Suprapubic skin (tissue), 4 donors: ENCODE results near the gene DHRS7. TPM values are rescaled to one million over a fixed set of nuclear protein-coding genes. Genes with fewer than 3 reads are reported as not detected.

Experiments
- DNase-seq, 2 donors: peaks; one replicate each; pipeline ENCODE4 v3.0.0-alpha.2; 2019; ENCODE audit warnings: low spot score in 2 of 2
- H3K27ac ChIP-seq: fragments of 200-600 bp; sonication (generic); one replicate; pipeline ENCODE4 v1.5.1; 2019
- H3K27me3 ChIP-seq: fragments of 200-600 bp; sonication (generic); one replicate; pipeline ENCODE4 v1.5.1; 2019
- H3K36me3 ChIP-seq: fragments of 200-600 bp; sonication (generic); one replicate; pipeline ENCODE4 v1.5.1; 2019
- H3K4me1 ChIP-seq: fragments of 200-600 bp; sonication (generic); one replicate; pipeline ENCODE4 v1.5.1; 2019
- H3K4me3 ChIP-seq: fragments of 200-600 bp; sonication (generic); one replicate; pipeline ENCODE4 v1.5.1; 2019; ENCODE audit warnings: mild to moderate bottlenecking
- H3K9me3 ChIP-seq: fragments of 200-600 bp; sonication (generic); one replicate; pipeline ENCODE4 v1.5.1; 2019
- EP300 ChIP-seq: sonication (generic); formaldehyde crosslinking; IDR thresholded peaks from one replicate; pipeline ENCODE4 v1.6.1; 2017; ENCODE audit warnings: antibody characterized with exemption
- POLR2A ChIP-seq, 2 donors: fragments of 450-650 bp; IDR thresholded peaks; one replicate each; pipeline ENCODE4 v1.6.1; 2017; ENCODE audit warnings: antibody characterized with exemption in 2 of 2, mild to moderate bottlenecking in 2 of 2, moderate library complexity in 2 of 2
- POLR2AphosphoS5 ChIP-seq, 3 donors: sonication (generic); formaldehyde crosslinking; IDR thresholded peaks; one replicate each; pipeline ENCODE4 v1.6.1; 2017; ENCODE audit warnings: antibody characterized with exemption in 3 of 3
- whole genome bisulfite sequencing: methylation state at CpG from one replicate; pipeline ENCODE4 v1.1.5; 2018; 5-methylcytosine and 5-hydroxymethylcytosine counted together
- total RNA-seq, 4 donors: library from RNA; depleted of rRNA; stranded (reverse); fragments of >200 nt; gene quantifications; one replicate each; pipeline ENCODE4 v1.1.0, GENCODE V29; 2016
- TF ChIP-seq, protein P1 (sequence below), 2 donors: fragments of 200-600 bp in 1 of 2; fragments of 450-650 bp in 1 of 2; sonication (generic) in 1 of 2; IDR thresholded peaks; one replicate each; pipeline ENCODE4 v1.5.1; 2016 to 2019; ENCODE audit warnings: antibody characterized with exemption in 2 of 2, mild to moderate bottlenecking in 1 of 2, moderate library complexity in 1 of 2

DHRS7 gene
- total RNA-seq, 4 donors from 2014 or later = 33.7 to 91.7 (median 39.8) TPM

DNA sequence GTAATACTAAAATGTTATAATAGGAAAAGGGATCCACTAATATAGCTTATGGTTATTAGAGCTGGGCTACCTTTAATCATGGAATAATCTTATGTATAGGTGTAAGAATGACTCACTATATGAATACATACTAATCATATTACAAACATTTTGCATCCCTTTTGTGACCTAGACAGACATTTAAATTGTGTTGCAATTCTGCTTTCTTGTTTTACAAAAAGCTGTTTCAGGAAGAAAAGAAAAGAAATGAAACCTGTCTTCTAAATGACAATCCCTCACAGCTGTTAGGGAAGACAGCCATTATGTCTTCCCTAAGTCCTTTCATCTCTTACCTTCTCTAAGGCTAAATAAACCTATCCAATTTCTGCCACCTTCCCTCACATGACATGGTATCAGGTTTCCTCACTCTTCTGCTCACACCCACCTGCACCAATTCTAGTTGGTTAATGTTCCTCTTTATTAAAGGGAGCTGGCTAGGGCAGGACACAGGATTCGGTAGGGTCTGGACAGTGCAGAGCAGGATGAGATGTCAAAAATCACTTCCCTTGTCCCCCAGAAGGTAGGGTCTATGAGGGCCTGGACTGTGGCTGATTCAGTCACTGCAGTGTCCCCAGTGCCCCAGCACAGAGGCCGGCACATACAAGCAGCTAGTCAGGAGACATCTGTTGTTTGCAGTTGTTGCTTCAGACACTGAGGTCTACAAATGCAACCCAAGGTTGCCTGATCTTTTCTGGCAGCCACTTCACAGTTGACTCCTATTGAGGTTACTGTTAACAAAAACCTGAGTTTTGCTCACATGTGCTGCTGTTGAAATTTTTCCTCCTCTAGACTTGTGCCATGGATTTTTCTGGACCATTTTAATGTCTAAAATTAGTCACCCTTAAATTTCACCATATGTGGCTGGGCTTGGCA lies 3.7 kb downstream of the DHRS7 start:
- Histone ChIP-seq H3K4me3 (no peak overlapping the region), H3K9me3 (no peaks in the 10 kb centered on the region), H3K27me3 (no peaks in the 10 kb centered on the region), H3K4me1 (peaks cover 19% of the 10 kb centered on the region), H3K36me3 (no peaks in the 10 kb centered on the region), H3K27ac (no peak overlapping the region)
- peak in 1 of 2 donors; percentile 66 for DNase-seq
- WGBS = 88% methylated on average over 2 of the region's 2 CpGs
- TF ChIP-seq EP300 = no peak
- TF ChIP-seq, protein P1, sequence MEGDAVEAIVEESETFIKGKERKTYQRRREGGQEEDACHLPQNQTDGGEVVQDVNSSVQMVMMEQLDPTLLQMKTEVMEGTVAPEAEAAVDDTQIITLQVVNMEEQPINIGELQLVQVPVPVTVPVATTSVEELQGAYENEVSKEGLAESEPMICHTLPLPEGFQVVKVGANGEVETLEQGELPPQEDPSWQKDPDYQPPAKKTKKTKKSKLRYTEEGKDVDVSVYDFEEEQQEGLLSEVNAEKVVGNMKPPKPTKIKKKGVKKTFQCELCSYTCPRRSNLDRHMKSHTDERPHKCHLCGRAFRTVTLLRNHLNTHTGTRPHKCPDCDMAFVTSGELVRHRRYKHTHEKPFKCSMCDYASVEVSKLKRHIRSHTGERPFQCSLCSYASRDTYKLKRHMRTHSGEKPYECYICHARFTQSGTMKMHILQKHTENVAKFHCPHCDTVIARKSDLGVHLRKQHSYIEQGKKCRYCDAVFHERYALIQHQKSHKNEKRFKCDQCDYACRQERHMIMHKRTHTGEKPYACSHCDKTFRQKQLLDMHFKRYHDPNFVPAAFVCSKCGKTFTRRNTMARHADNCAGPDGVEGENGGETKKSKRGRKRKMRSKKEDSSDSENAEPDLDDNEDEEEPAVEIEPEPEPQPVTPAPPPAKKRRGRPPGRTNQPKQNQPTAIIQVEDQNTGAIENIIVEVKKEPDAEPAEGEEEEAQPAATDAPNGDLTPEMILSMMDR (IDR thresholded peaks at IDR 0.05) = no peak
- TF ChIP-seq POLR2A (IDR thresholded peaks at IDR 0.05) = no peak
- no peak for TF ChIP-seq POLR2AphosphoS5 (IDR thresholded peaks at IDR 0.05)

DNA sequence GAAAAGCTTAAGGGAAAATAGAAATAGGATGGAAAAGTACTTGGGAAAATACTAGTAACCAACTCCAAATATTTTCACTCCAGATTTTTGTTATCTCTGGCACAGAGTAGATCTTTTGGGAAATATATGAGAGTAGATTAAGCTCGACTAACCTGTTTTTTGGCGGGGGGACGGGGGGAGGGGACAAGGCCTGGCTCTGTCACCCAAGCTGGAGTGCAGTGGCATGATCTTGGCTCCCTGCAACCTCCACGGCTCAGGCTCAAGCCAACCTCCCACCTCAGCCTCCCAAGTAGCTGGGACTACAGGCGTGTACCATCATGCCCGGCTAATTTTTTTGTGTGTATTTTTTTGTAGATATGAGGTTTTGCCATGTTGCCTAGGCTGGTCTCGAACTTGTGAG lies 4.8 kb downstream of the DHRS7 start:
- Histone ChIP-seq H3K27ac (no peak overlapping the region), H3K27me3 (no peaks in the 10 kb centered on the region), H3K4me3 (no peak overlapping the region), H3K36me3 (no peaks in the 10 kb centered on the region), H3K4me1 (peaks cover 12% of the 10 kb centered on the region), H3K9me3 (no peaks in the 10 kb centered on the region)
- no peak for DNase-seq
- no peak for TF ChIP-seq POLR2AphosphoS5 (IDR thresholded peaks at IDR 0.05)
- TF ChIP-seq, protein P1 (IDR thresholded peaks at IDR 0.05) = no peak
- TF ChIP-seq EP300 = no peak
- no peak for TF ChIP-seq POLR2A (IDR thresholded peaks at IDR 0.05)
- 75% methylated on average over 7 of the region's 7 CpGs for WGBS

DNA sequence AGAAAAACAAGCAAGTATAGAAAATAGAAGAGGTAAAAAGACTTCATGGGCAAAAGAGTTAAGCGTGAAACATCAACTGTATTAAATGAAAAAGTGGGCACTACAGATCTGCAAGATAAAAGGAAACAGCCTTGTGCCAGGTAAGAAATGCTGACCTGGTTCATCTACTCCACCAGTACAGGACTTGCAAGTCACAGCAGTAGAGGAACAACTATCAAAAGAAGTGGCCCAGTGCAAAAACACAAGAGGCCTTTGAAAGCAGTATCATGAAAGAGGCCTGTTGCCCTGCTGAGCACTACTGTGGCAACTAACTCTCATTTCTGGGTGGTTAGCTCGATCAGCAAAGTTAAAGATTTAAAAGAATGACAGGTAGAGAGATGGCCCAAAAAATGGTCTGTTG lies 10.5 kb downstream of the DHRS7 start:
- no peaks in the 10 kb centered on the region for H3K9me3 ChIP-seq
- 91% methylated on average over 2 of the region's 2 CpGs for WGBS
- DNase-seq = no peak
- no peaks in the 10 kb centered on the region for H3K27me3 ChIP-seq
- no peak overlapping the region for H3K4me3 ChIP-seq
- no peak overlapping the region for H3K27ac ChIP-seq
- peaks cover 6% of the 10 kb centered on the region for H3K36me3 ChIP-seq
- TF ChIP-seq EP300 (no peak), POLR2A (IDR thresholded peaks at IDR 0.05) (no peak), POLR2AphosphoS5 (IDR thresholded peaks at IDR 0.05) (no peak)
- TF ChIP-seq, protein P1 (IDR thresholded peaks at IDR 0.05) = no peak
- peaks cover 15% of the 10 kb centered on the region for H3K4me1 ChIP-seq

DNA sequence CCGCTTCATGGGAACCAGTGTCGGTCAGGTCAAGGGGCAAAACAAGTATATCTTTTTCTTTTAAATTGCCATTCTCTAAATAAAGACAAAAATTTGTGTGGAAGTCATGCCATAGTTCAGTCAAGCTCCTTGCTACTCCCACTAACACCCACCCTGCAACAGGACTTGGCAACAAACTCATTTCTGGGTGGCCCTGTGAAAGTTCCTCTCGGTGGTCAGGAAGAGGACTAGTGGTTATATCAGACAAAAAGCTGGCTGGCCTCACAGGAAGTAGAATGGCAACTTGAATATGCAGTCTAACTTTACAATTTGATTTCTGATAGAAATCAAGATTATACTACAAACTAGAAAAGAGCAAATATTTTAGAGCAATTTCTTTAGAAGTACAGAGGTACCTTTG lies 11.2 kb downstream of the DHRS7 start:
- Histone ChIP-seq H3K4me1 (peaks cover 15% of the 10 kb centered on the region), H3K27me3 (no peaks in the 10 kb centered on the region), H3K36me3 (peaks cover 12% of the 10 kb centered on the region), H3K9me3 (no peaks in the 10 kb centered on the region), H3K4me3 (no peak overlapping the region), H3K27ac (no peak overlapping the region)
- no peak for DNase-seq
- TF ChIP-seq, protein P1 (IDR thresholded peaks at IDR 0.05) = no peak
- TF ChIP-seq POLR2AphosphoS5 (IDR thresholded peaks at IDR 0.05) = no peak
- no peak for TF ChIP-seq POLR2A (IDR thresholded peaks at IDR 0.05)
- no peak for TF ChIP-seq EP300
- 86% methylated on average over 3 of the region's 3 CpGs for WGBS

DNA sequence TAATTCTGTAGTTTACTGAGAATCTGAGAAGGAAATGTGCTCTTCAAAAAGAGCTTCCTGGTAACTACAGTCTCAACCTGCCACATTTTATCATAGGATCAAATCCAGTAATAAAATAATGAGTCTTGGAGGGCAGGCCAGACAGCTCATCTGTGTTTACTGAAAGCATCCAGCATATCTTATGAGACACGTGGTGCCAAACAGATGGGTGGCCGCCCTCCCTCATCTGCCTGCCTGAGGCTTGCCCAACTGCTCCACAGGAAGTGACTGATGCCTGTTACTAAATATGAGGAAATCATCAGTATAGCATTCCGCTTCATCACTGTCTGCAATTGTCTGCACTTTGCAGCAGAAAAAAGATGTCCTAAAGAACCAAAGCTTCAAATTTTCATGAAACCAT lies 13.5 kb downstream of the DHRS7 start:
- 6% methylated on average over 3 of the region's 3 CpGs for WGBS
- Histone ChIP-seq H3K36me3 (peaks cover 28% of the 10 kb centered on the region), H3K9me3 (no peaks in the 10 kb centered on the region), H3K4me1 (peaks cover 15% of the 10 kb centered on the region), H3K4me3 (no peak overlapping the region), H3K27me3 (no peaks in the 10 kb centered on the region), H3K27ac (peak overlapping the region; percentile 73)
- peak; percentile 92 to 93 for DNase-seq
- no peak for TF ChIP-seq POLR2A (IDR thresholded peaks at IDR 0.05)
- TF ChIP-seq POLR2AphosphoS5 (IDR thresholded peaks at IDR 0.05) = peak in 2 of 3 donors; percentile 73 to 75
